H9 (cell line): Measurements from ENCODE around the gene ASCL3. TPM values are rescaled to one million over a fixed set of nuclear protein-coding genes. Genes with fewer than 3 reads are reported as not detected.

Source experiments
- DNase-seq: peaks from one replicate; pipeline ENCODE4 v3.0.0-alpha.2; 2017
- H2AFZ ChIP-seq: one replicate; pipeline ENCODE4 v1.6.1; 2013; ENCODE audit warnings: mild to moderate bottlenecking, low read length, control low read depth, moderate library complexity
- H2AK5ac ChIP-seq: 2 replicates; pipeline ENCODE4 v1.6.1; 2013; ENCODE audit warnings: low read length, control low read depth, mixed read lengths; ENCODE audit not compliant: insufficient read length
- H2BK120ac ChIP-seq: one replicate; pipeline ENCODE4 v1.6.1; 2013; ENCODE audit warnings: low read depth, mild to moderate bottlenecking, low read length, control low read depth, inconsistent platforms; ENCODE audit not compliant: poor library complexity, severe bottlenecking
- H2BK12ac ChIP-seq: 2 replicates; pipeline ENCODE4 v1.6.1; 2013; ENCODE audit warnings: low read length, control low read depth, mixed read lengths, low read depth; ENCODE audit not compliant: insufficient read length
- H2BK15ac ChIP-seq: 2 replicates; pipeline ENCODE4 v1.6.1; 2013; ENCODE audit warnings: low read depth, low read length, control low read depth
- H2BK20ac ChIP-seq: one replicate; pipeline ENCODE4 v1.6.1; 2013; ENCODE audit warnings: low read depth, mild to moderate bottlenecking, low read length, control low read depth, inconsistent platforms; ENCODE audit not compliant: poor library complexity, severe bottlenecking
- H2BK5ac ChIP-seq: 2 replicates; pipeline ENCODE4 v1.6.1; 2013; ENCODE audit warnings: low read length, control low read depth, mixed read lengths; ENCODE audit not compliant: insufficient read length
- H3K14ac ChIP-seq: 2 replicates; pipeline ENCODE4 v1.6.1; 2013; ENCODE audit warnings: low read length, control low read depth; ENCODE audit not compliant: insufficient read depth
- H3K18ac ChIP-seq: 2 replicates; pipeline ENCODE4 v1.6.1; 2013; ENCODE audit warnings: low read depth, mild to moderate bottlenecking, mixed read lengths, low read length, control low read depth; ENCODE audit not compliant: insufficient read length
- H3K23ac ChIP-seq: 2 replicates; pipeline ENCODE4 v1.6.1; 2013; ENCODE audit warnings: low read length, control low read depth, mixed read lengths, low read depth; ENCODE audit not compliant: insufficient read length
- H3K23me2 ChIP-seq: 2 replicates; pipeline ENCODE4 v1.6.1; 2013; ENCODE audit warnings: low read depth, mild to moderate bottlenecking, mixed read lengths, low read length, control low read depth; ENCODE audit not compliant: insufficient read length, poor library complexity, severe bottlenecking
- H3K27ac ChIP-seq: 2 replicates; pipeline ENCODE4 v1.5.1; 2013; ENCODE audit warnings: low read length, control low read depth, mixed read lengths, low read depth; ENCODE audit not compliant: insufficient read length
- H3K27me3 ChIP-seq: 2 replicates; pipeline ENCODE4 v1.6.1; 2013; ENCODE audit warnings: low read length, control low read depth, inconsistent platforms; ENCODE audit not compliant: insufficient read depth
- H3K4ac ChIP-seq: 2 replicates; pipeline ENCODE4 v1.6.1; 2013; ENCODE audit warnings: low read depth, mild to moderate bottlenecking, control low read depth, inconsistent platforms, low read length, moderate library complexity
- H3K4me1 ChIP-seq: 2 replicates; pipeline ENCODE4 v1.6.1; 2013; ENCODE audit warnings: low read length, control low read depth, inconsistent platforms; ENCODE audit not compliant: insufficient read depth
- H3K4me2 ChIP-seq: 2 replicates; pipeline ENCODE4 v1.6.1; 2013; ENCODE audit warnings: low read length, control low read depth, mixed read lengths; ENCODE audit not compliant: insufficient read length, insufficient read depth
- H3K56ac ChIP-seq: 2 replicates; pipeline ENCODE4 v1.6.1; 2013; ENCODE audit warnings: low read depth, mild to moderate bottlenecking, mixed read lengths, low read length, control low read depth; ENCODE audit not compliant: insufficient read length
- H3K79me1 ChIP-seq: 2 replicates; pipeline ENCODE4 v1.6.1; 2013; ENCODE audit warnings: low read depth, mild to moderate bottlenecking, moderate library complexity, low read length, control low read depth, inconsistent platforms; ENCODE audit not compliant: insufficient read depth, poor library complexity, severe bottlenecking
- H3K79me2 ChIP-seq: 2 replicates; pipeline ENCODE4 v1.6.1; 2013; ENCODE audit warnings: low read length, control low read depth, inconsistent platforms; ENCODE audit not compliant: insufficient read depth
- H3K9ac ChIP-seq: 2 replicates; pipeline ENCODE4 v1.6.1; 2013; ENCODE audit warnings: low read length, control low read depth, mixed read lengths; ENCODE audit not compliant: insufficient read length; ENCODE audit errors: extremely low read depth
- H3K9me3 ChIP-seq: one replicate; pipeline ENCODE4 v1.6.1; 2013; ENCODE audit warnings: low read depth, low read length, inconsistent platforms; ENCODE audit not compliant: control insufficient read depth
- H3T11ph ChIP-seq: one replicate; pipeline ENCODE4 v1.6.1; 2013; ENCODE audit warnings: mild to moderate bottlenecking, low read length, control low read depth, inconsistent platforms
- H4K20me1 ChIP-seq: one replicate; pipeline ENCODE4 v1.6.1; 2013; ENCODE audit not compliant: control insufficient read depth, insufficient read length, insufficient read depth
- H4K5ac ChIP-seq: 2 replicates; pipeline ENCODE4 v1.6.1; 2013; ENCODE audit warnings: low read depth, mild to moderate bottlenecking, mixed read lengths, low read length, control low read depth; ENCODE audit not compliant: insufficient read length
- H4K8ac ChIP-seq: replicated peaks from 2 replicates; pipeline ENCODE4 v1.6.1; 2013; ENCODE audit warnings: low read length, control low read depth, mixed read lengths, low read depth; ENCODE audit not compliant: insufficient read length
- H4K91ac ChIP-seq: 2 replicates; pipeline ENCODE4 v1.6.1; 2013; ENCODE audit warnings: low read depth, mild to moderate bottlenecking, moderate library complexity, mixed read lengths, low read length, control low read depth; ENCODE audit not compliant: insufficient read length
- H3K27ac Mint-ChIP-seq, 3 experiments: 2 replicates in 2 of 3; 3 replicates in 1 of 3; pipeline ENCODE4 v1.8.0; 2020 to 2021; ENCODE audit warnings: mixed read lengths in 3 of 3, mild to moderate bottlenecking in 1 of 3, moderate library complexity in 1 of 3
- H3K27me3 Mint-ChIP-seq: 2 replicates; pipeline ENCODE4 v1.8.0; 2021; ENCODE audit warnings: low read depth, mild to moderate bottlenecking, moderate library complexity, mixed read lengths
- H3K36me3 Mint-ChIP-seq, 3 experiments: 2 replicates in 2 of 3; 3 replicates in 1 of 3; pipeline ENCODE4 v1.8.0; 2020 to 2021; ENCODE audit warnings: low read depth in 3 of 3, mixed read lengths in 3 of 3; ENCODE audit not compliant: insufficient read depth in 1 of 3
- H3K4me1 Mint-ChIP-seq, 2 experiments: 2 replicates each; pipeline ENCODE4 v1.8.0; 2020; ENCODE audit warnings: mixed read lengths in 2 of 2
- H3K4me3 Mint-ChIP-seq, 2 experiments: 2 replicates in 1 of 2; 3 replicates in 1 of 2; pipeline ENCODE4 v1.8.0; 2020 to 2021; ENCODE audit warnings: mild to moderate bottlenecking in 2 of 2, mixed read lengths in 2 of 2, moderate library complexity in 1 of 2
- H3K9me3 Mint-ChIP-seq, 2 experiments: 2 replicates in 1 of 2; 3 replicates in 1 of 2; pipeline ENCODE4 v1.8.0; 2020; ENCODE audit warnings: mild to moderate bottlenecking in 2 of 2, mixed read lengths in 2 of 2, moderate library complexity in 1 of 2
- WGBS: extraction: QIAGEN DNeasy Blood & Tissue Kit; methylation state at CpG from one replicate; pipeline ENCODE4 v1.1.7; 2013; ENCODE audit warnings: missing lambda C conversion rate, low lambda C conversion rate, mixed read lengths; ENCODE audit not compliant: insufficient read length; ENCODE audit errors: extremely low coverage; 5-methylcytosine and 5-hydroxymethylcytosine counted together
- total RNA-seq: library from RNA; stranded (reverse); gene quantifications from 2 replicates; pipeline ENCODE4 v1.2.1, GENCODE V29; 2021
- TF ChIP-seq, protein P1 (sequence below): fragments of 200-600 bp; sonication (generic); conservative IDR thresholded peaks from 3 replicates; pipeline ENCODE4 v1.8.0; 2021; ENCODE audit warnings: antibody characterized with exemption, mild to moderate bottlenecking

The ASCL3 gene
- total RNA-seq, 1 experiment from 2014 or later: not detected

DNA sequence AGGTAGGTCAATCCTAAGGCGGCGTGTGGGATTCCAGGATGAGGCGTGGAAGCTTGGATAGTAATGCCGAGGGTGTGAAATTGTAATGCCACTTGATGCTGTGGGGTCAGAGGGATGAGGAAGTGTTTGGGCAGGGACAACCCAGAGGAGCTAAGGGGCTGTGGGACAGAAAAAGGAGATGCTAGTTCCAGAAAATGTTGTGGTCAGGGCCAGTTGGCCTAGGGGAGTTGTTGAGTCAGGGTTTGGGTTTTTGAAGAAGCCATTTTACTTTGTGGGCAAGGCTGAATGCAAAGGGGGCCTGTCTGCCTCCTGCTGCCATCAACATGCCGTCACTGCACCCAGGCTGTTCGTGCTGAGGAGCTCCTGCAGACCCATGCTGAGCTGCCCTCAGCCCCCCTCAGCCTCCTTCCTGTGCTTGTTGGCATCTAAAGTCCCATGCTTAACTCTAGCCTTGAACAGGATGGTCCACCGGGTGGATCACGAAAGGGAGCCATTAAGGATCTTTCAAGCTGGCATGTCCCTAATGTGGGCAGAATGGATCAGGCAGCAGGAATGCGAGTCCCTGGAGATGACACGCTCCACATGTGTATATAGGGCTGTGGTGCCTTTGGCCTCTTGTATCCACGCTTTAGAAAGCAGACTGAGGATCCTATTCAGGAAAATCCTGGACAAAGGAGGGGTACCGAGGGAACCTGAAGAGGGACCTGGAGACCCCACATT, 12.2 kb downstream of the ASCL3 start:
- no peak overlapping the region for H3K56ac ChIP-seq
- no CpG with 5 or more reads among the region's 12 CpGs for WGBS
- no peak overlapping the region for H4K91ac ChIP-seq
- no peak overlapping the region for H2AFZ ChIP-seq
- no peak overlapping the region for H4K5ac ChIP-seq
- peaks cover 1% of the 10 kb centered on the region; the same call in 1 of the 2 replicates for H3K27me3 Mint-ChIP-seq
- no peaks in the 10 kb centered on the region for H4K20me1 ChIP-seq
- H3K18ac ChIP-seq: no peak overlapping the region
- H2BK120ac ChIP-seq: no peak overlapping the region
- H2BK20ac ChIP-seq: no peak overlapping the region
- no peak overlapping the region for H3K4me2 ChIP-seq
- H2AK5ac ChIP-seq: no peak overlapping the region
- no peaks in the 10 kb centered on the region for H3K9me3 ChIP-seq
- H2BK15ac ChIP-seq: no peak overlapping the region
- no peaks in the 10 kb centered on the region for H3K27me3 ChIP-seq
- no peaks in the 10 kb centered on the region for H3K79me1 ChIP-seq
- TF ChIP-seq, protein P1, sequence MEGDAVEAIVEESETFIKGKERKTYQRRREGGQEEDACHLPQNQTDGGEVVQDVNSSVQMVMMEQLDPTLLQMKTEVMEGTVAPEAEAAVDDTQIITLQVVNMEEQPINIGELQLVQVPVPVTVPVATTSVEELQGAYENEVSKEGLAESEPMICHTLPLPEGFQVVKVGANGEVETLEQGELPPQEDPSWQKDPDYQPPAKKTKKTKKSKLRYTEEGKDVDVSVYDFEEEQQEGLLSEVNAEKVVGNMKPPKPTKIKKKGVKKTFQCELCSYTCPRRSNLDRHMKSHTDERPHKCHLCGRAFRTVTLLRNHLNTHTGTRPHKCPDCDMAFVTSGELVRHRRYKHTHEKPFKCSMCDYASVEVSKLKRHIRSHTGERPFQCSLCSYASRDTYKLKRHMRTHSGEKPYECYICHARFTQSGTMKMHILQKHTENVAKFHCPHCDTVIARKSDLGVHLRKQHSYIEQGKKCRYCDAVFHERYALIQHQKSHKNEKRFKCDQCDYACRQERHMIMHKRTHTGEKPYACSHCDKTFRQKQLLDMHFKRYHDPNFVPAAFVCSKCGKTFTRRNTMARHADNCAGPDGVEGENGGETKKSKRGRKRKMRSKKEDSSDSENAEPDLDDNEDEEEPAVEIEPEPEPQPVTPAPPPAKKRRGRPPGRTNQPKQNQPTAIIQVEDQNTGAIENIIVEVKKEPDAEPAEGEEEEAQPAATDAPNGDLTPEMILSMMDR: no peak
- no peak overlapping the region for H3K4me3 Mint-ChIP-seq
- no peaks in the 10 kb centered on the region for H3K9me3 Mint-ChIP-seq
- peaks cover 12 to 16% of the 10 kb centered on the region in 2 experiments for H3K4me1 Mint-ChIP-seq
- H2BK12ac ChIP-seq: no peak overlapping the region
- no peak overlapping the region for H3K23ac ChIP-seq
- peak overlapping the region in 1 of 3 experiments; percentile 35; a peak in 1 of 7 replicates for H3K27ac Mint-ChIP-seq
- H3K23me2 ChIP-seq: no peaks in the 10 kb centered on the region
- peaks cover 7% of the 10 kb centered on the region for H3K4me1 ChIP-seq
- H2BK5ac ChIP-seq: no peak overlapping the region
- H3K27ac ChIP-seq: no peak overlapping the region
- no peak overlapping the region for H3K9ac ChIP-seq
- H3K79me2 ChIP-seq: no peaks in the 10 kb centered on the region
- no peak overlapping the region for H3K4ac ChIP-seq
- H3T11ph ChIP-seq: no peak overlapping the region
- DNase-seq: no peak
- no peak overlapping the region for H4K8ac ChIP-seq
- no peak overlapping the region; the same call in 1 of the 2 replicates for H3K14ac ChIP-seq
- H3K36me3 Mint-ChIP-seq: no peaks in the 10 kb centered on the region
